ENCODE data around the gene RO60. TPM values are rescaled to one million over a fixed set of nuclear protein-coding genes. Genes with fewer than 3 reads are reported as not detected.

The RO60 gene
- polyA plus RNA-seq, 2 of the 4 experiments (the other 2 are of a cell fraction) = 32.0 to 47.1 TPM

GRCh38 chr1:193011406-193011805, 48.0 kb upstream of the RO60 start:
- H3K4me3 ChIP-seq = no peak overlapping the region
- 93% methylated on average over 1 of the region's 1 CpG for WGBS (ENCODE audit: missing lambda C conversion rate)
- TF ChIP-seq TFCP2L1 (CRISPR knock-in tag; IDR thresholded peaks at IDR 0.05) = no peak
- no peak for TF ChIP-seq POLR2A (IDR thresholded peaks at IDR 0.05; ENCODE audit: low read length)
- TF ChIP-seq, protein P1, sequence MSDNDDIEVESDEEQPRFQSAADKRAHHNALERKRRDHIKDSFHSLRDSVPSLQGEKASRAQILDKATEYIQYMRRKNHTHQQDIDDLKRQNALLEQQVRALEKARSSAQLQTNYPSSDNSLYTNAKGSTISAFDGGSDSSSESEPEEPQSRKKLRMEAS (IDR thresholded peaks at IDR 0.05) = no peak
- no peak for TF ChIP-seq KDM5A (IDR thresholded peaks at IDR 0.05)
- no peak for TF ChIP-seq ELK1 (IDR thresholded peaks at IDR 0.05; ENCODE audit: low read depth, low read length)
- TF ChIP-seq HOXB5 (CRISPR knock-in tag; IDR thresholded peaks at IDR 0.05) = no peak
- TF ChIP-seq, protein P2, sequence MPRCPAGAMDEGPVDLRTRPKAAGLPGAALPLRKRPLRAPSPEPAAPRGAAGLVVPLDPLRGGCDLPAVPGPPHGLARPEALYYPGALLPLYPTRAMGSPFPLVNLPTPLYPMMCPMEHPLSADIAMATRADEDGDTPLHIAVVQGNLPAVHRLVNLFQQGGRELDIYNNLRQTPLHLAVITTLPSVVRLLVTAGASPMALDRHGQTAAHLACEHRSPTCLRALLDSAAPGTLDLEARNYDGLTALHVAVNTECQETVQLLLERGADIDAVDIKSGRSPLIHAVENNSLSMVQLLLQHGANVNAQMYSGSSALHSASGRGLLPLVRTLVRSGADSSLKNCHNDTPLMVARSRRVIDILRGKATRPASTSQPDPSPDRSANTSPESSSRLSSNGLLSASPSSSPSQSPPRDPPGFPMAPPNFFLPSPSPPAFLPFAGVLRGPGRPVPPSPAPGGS (IDR thresholded peaks at IDR 0.05) = no peak
- no peak for TF ChIP-seq EHMT2 (IDR thresholded peaks at IDR 0.05; ENCODE audit: low read depth)
- TF ChIP-seq MAZ (IDR thresholded peaks at IDR 0.05; ENCODE audit: borderline replicate concordance, low read depth, low read length) = no peak
- no peak for TF ChIP-seq TP53 (CRISPR knock-in tag; IDR thresholded peaks at IDR 0.05)
- TF ChIP-seq RNF2 (IDR thresholded peaks at IDR 0.05; ENCODE audit: borderline replicate concordance, low read depth) = no peak
- TF ChIP-seq CBX8 (IDR thresholded peaks at IDR 0.05) = no peak
- TF ChIP-seq SREBF2 (IDR thresholded peaks at IDR 0.05) = no peak
- no peak for TF ChIP-seq ZSCAN20 (CRISPR knock-in tag; IDR thresholded peaks at IDR 0.05)
- TF ChIP-seq FOXS1 (CRISPR knock-in tag; IDR thresholded peaks at IDR 0.05) = no peak
- TF ChIP-seq GATA3 (IDR thresholded peaks at IDR 0.05; ENCODE audit: borderline replicate concordance) = no peak
- no peak for TF ChIP-seq ZNF302 (CRISPR knock-in tag; IDR thresholded peaks at IDR 0.05)
- TF ChIP-seq, protein P3, sequence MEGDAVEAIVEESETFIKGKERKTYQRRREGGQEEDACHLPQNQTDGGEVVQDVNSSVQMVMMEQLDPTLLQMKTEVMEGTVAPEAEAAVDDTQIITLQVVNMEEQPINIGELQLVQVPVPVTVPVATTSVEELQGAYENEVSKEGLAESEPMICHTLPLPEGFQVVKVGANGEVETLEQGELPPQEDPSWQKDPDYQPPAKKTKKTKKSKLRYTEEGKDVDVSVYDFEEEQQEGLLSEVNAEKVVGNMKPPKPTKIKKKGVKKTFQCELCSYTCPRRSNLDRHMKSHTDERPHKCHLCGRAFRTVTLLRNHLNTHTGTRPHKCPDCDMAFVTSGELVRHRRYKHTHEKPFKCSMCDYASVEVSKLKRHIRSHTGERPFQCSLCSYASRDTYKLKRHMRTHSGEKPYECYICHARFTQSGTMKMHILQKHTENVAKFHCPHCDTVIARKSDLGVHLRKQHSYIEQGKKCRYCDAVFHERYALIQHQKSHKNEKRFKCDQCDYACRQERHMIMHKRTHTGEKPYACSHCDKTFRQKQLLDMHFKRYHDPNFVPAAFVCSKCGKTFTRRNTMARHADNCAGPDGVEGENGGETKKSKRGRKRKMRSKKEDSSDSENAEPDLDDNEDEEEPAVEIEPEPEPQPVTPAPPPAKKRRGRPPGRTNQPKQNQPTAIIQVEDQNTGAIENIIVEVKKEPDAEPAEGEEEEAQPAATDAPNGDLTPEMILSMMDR (IDR thresholded peaks at IDR 0.05) = no peak
- no peak for TF ChIP-seq FOSL2 (IDR thresholded peaks at IDR 0.05)
- no peak for TF ChIP-seq FOSL2 (CRISPR knock-in tag; IDR thresholded peaks at IDR 0.05)
- ChIA-PET CTCF (interaction anchor here (0.6 to 1.5 kb wide), 3 partner anchors 10 to 85 kb away, joined by 3 to 4 read pairs (median 3); no protein-coding TSS in a partner anchor), POLR2A (no interaction called here)
- H3K4me1 ChIP-seq = peaks cover 11% of the 10 kb centered on the region; the same call in 2 of the 3 replicates
- FAIRE-seq (no peak), ATAC-seq (no peak), DNase-seq (ENCODE audit: low read depth in 1 of 2, low spot score in 1 of 2) (no peak)
- H3K27ac ChIP-seq = no peak overlapping the region
- H3K9me3 ChIP-seq = no peaks in the 10 kb centered on the region
- no peak overlapping the region for H3K4me2 ChIP-seq

GRCh38 chr1:193013005-193013404, 46.4 kb upstream of the RO60 start:
- Histone ChIP-seq H3K27ac (no peak overlapping the region), H3K9me3 (no peaks in the 10 kb centered on the region), H3K4me3 (no peak overlapping the region), H3K4me2 (no peak overlapping the region), H3K4me1 (peaks cover 5% of the 10 kb centered on the region; the same call in 2 of the 3 replicates)
- 84% methylated on average over 2 of the region's 2 CpGs for WGBS (ENCODE audit: missing lambda C conversion rate)
- TF ChIP-seq NFE2L2 (conservative IDR thresholded peaks at IDR 0.05; ENCODE audit: low read length) (no peak), NPAS2 (CRISPR knock-in tag; IDR thresholded peaks at IDR 0.05; ENCODE audit: borderline replicate concordance) (no peak)
- ATAC-seq = no peak; a peak in 1 of 6 replicates
- ChIA-PET POLR2A (interaction anchor here (1.0 kb wide), 1 partner anchor 204 kb away, joined by 4 read pairs; no protein-coding TSS in a partner anchor), CTCF (interaction anchor here (0.6 to 2.7 kb wide), 2 partner anchors 17 to 206 kb away, joined by 3 to 11 read pairs; no protein-coding TSS in a partner anchor)
- no peak for DNase-seq (ENCODE audit: low read depth in 1 of 2, low spot score in 1 of 2)
- FAIRE-seq = no peak
